ENCODE measurements around the gene EDARADD.

The EDARADD gene

GRCh38 chr1:236534151-236534651 is 140.1 kb downstream of the EDARADD start:
- ChIA-PET CTCF (interaction anchor here (0.8 to 1.6 kb wide), 9 partner anchors 8 to 431 kb away, joined by 3 to 7 read pairs (median 3); no protein-coding TSS in a partner anchor), POLR2A (interaction anchor here (0.6 kb wide), 1 partner anchor 37 kb away, joined by 4 read pairs; no protein-coding TSS in a partner anchor)
- DNase-seq (ENCODE audit: extremely low spot score) = no peak

More at GRCh38 chr1:236534151-236534651, 140.1 kb downstream of the EDARADD start:
- no peak for TF ChIP-seq CTCF (IDR thresholded peaks at IDR 0.05; ENCODE audit: control extremely low read depth, extremely low read depth, low read depth, missing control alignments)
